KMS-11 (cell line): ENCODE data around the gene OPTN.
A peak's percentile ranks its signal among the peaks of the same experiment; 100 is the strongest.
"Not testable (repeated sequence)": the region's sequence is repeated elsewhere in the genome, so short reads cannot be mapped to it uniquely, and the experiment has no call there.

ENCODE experiments used
- H2AFZ ChIP-seq: fragments of 200-600 bp; sonication (generic); 2 replicates; pipeline ENCODE4 v1.6.1; 2016; ENCODE audit warnings: antibody characterized with exemption, mixed run types, low read depth
- H3K27ac ChIP-seq: fragments of 200-600 bp; sonication (generic); 2 replicates; pipeline ENCODE4 v1.6.1; 2016; ENCODE audit warnings: mild to moderate bottlenecking, mixed run types
- H3K27me3 ChIP-seq: fragments of 200-600 bp; sonication (generic); 2 replicates; pipeline ENCODE4 v1.6.1; 2017; ENCODE audit warnings: mild to moderate bottlenecking, low read depth, mixed run types, moderate library complexity; ENCODE audit not compliant: insufficient read depth
- H3K36me3 ChIP-seq: fragments of 200-600 bp; sonication (generic); 2 replicates; pipeline ENCODE4 v1.6.1; 2017; ENCODE audit warnings: mild to moderate bottlenecking, mixed run types; ENCODE audit not compliant: insufficient read depth
- H3K4me1 ChIP-seq: fragments of 200-600 bp; sonication (generic); 2 replicates; pipeline ENCODE4 v1.6.1; 2016; ENCODE audit warnings: mild to moderate bottlenecking, low read depth, mixed run types; ENCODE audit not compliant: poor library complexity, severe bottlenecking
- H3K4me2 ChIP-seq: fragments of 200-600 bp; sonication (generic); 2 replicates; pipeline ENCODE4 v1.7.0; 2016; ENCODE audit warnings: mild to moderate bottlenecking, mixed run types
- H3K4me3 ChIP-seq: fragments of 200-600 bp; sonication (generic); IDR thresholded peaks from 2 replicates; pipeline ENCODE4 v1.6.1; 2017; ENCODE audit warnings: low read depth, low read length, mixed read lengths; ENCODE audit not compliant: insufficient read depth
- H3K79me2 ChIP-seq: fragments of 200-600 bp; sonication (generic); 2 replicates; pipeline ENCODE4 v1.6.1; 2016; ENCODE audit warnings: low read depth, mixed run types; ENCODE audit not compliant: insufficient read depth
- H3K9ac ChIP-seq: fragments of 200-600 bp; sonication (generic); 2 replicates; pipeline ENCODE4 v1.6.1; 2016; ENCODE audit warnings: mild to moderate bottlenecking, mixed run types
- H4K20me1 ChIP-seq: fragments of 200-600 bp; sonication (generic); 2 replicates; pipeline ENCODE4 v1.6.1; 2016; ENCODE audit warnings: mild to moderate bottlenecking, mixed run types; ENCODE audit not compliant: insufficient read depth
- CTCF ChIP-seq: fragments of 200-600 bp; sonication (generic); conservative IDR thresholded peaks from 2 replicates; pipeline ENCODE4 v1.6.1; 2017; ENCODE audit warnings: low read depth, mild to moderate bottlenecking, antibody characterized with exemption, low read length, moderate library complexity, mixed read lengths

Gene OPTN

GRCh38 chr10:13099666-13100348, at the start of gene OPTN:
Gene OPTN, plus strand, starts transcription at chr10:13100163. Its CDS starts 8,960 bp downstream, at chr10:13109123.
- peak; percentile 81 for TF ChIP-seq CTCF
- Histone ChIP-seq H3K4me2 (peak within 1 kb of the TSS; percentile 95), H3K4me1 (peaks cover 28% of the 10 kb centered on the region), H4K20me1 (no peaks in the 10 kb centered on the region), H3K36me3 (no peaks in the 10 kb centered on the region), H3K27ac (peak within 1 kb of the TSS; percentile 53), H3K27me3 (no peaks in the 10 kb centered on the region), H3K4me3 (peak within 1 kb of the TSS; percentile 59), H2AFZ (peak within 1 kb of the TSS; percentile 93), H3K9ac (peak within 1 kb of the TSS; percentile 41; the same call in 1 of the 2 replicates), H3K79me2 (peaks cover 6% of the 10 kb centered on the region; the same call in 1 of the 2 replicates)

- Histone ChIP-seq H4K20me1 (no peaks in the 10 kb centered on the region), H3K4me2 (no peak overlapping the region), H2AFZ (no peak overlapping the region), H3K27ac (no peak overlapping the region), H3K36me3 (no peaks in the 10 kb centered on the region), H3K4me3 (no peak overlapping the region), H3K4me1 (peaks cover 14% of the 10 kb centered on the region), H3K27me3 (no peaks in the 10 kb centered on the region), H3K79me2 (no peaks in the 10 kb centered on the region), H3K9ac (no peak overlapping the region)
- no peak for TF ChIP-seq CTCF
Observed at GRCh38 chr10:13051126-13051694, 48.8 kb upstream of the OPTN start.

GRCh38 chr10:13053208-13053607, 46.8 kb upstream of the OPTN start:
- H3K27ac ChIP-seq, H3K4me2 ChIP-seq: not testable (repeated sequence)
- H3K4me1 ChIP-seq = peaks cover 14% of the 10 kb centered on the region

GRCh38 chr10:13053794-13054462, 46.0 kb upstream of the OPTN start:
- no peaks in the 10 kb centered on the region for H3K79me2 ChIP-seq
- H3K4me1 ChIP-seq = peaks cover 14% of the 10 kb centered on the region
- no peak for TF ChIP-seq CTCF
- H4K20me1 ChIP-seq = no peaks in the 10 kb centered on the region
- H3K9ac ChIP-seq = no peak overlapping the region
- no peaks in the 10 kb centered on the region for H3K27me3 ChIP-seq
- peak overlapping the region; percentile 0; the same call in 1 of the 2 replicates for H3K4me2 ChIP-seq
- peak overlapping the region; percentile 32; the same call in 1 of the 2 replicates for H2AFZ ChIP-seq
- no peaks in the 10 kb centered on the region for H3K36me3 ChIP-seq
- no peak overlapping the region for H3K4me3 ChIP-seq
- H3K27ac ChIP-seq = no peak overlapping the region

More at GRCh38 chr10:13053208-13053607, 46.8 kb upstream of the OPTN start:
- not testable (repeated sequence) for H3K36me3 ChIP-seq, H3K27me3 ChIP-seq, H3K4me3 ChIP-seq, H2AFZ ChIP-seq, H3K9ac ChIP-seq, H4K20me1 ChIP-seq, H3K79me2 ChIP-seq
